Jurkat, Clone E6-1 (cell line): ENCODE results near the gene CNTNAP2.
A peak's percentile ranks its signal among the peaks of the same experiment; 100 is the strongest.

Source experiments
- DNase-seq: peaks from one replicate; pipeline ENCODE4 v3.0.0-alpha.2; 2011; ENCODE audit warnings: low read depth, low spot score
- H3K4me3 ChIP-seq: 2 replicates; pipeline ENCODE4 v1.5.1; 2011; ENCODE audit warnings: mild to moderate bottlenecking, low read length, control low read depth, moderate library complexity

Gene CNTNAP2

GRCh38 chr7:146709451-146710027 is 592.9 kb downstream of the CNTNAP2 start:
- no peak for DNase-seq

GRCh38 chr7:146713205-146713604 is 596.6 kb downstream of the CNTNAP2 start:
- no peak overlapping the region for H3K4me3 ChIP-seq
- DNase-seq, result no peak

More at GRCh38 chr7:146709451-146710027, 592.9 kb downstream of the CNTNAP2 start:
- H3K4me3 ChIP-seq, result no peak overlapping the region

GRCh38 chr7:146713934-146714333 is 597.3 kb downstream of the CNTNAP2 start:
- no peak overlapping the region for H3K4me3 ChIP-seq
- no peak for DNase-seq

GRCh38 chr7:146720195-146720594 is 603.6 kb downstream of the CNTNAP2 start:
- H3K4me3 ChIP-seq, result no peak overlapping the region
- DNase-seq, result no peak

- no peak for DNase-seq
- no peak overlapping the region for H3K4me3 ChIP-seq
Observed at GRCh38 chr7:146722986-146723385, 606.4 kb downstream of the CNTNAP2 start.

- DNase-seq, result no peak
- no peak overlapping the region for H3K4me3 ChIP-seq
Observed at GRCh38 chr7:146725520-146725919, 608.9 kb downstream of the CNTNAP2 start.

- DNase-seq, result no peak
- H3K4me3 ChIP-seq, result no peak overlapping the region
Observed at GRCh38 chr7:146728141-146728540, 611.5 kb downstream of the CNTNAP2 start.

GRCh38 chr7:146728611-146729010 is 612.0 kb downstream of the CNTNAP2 start:
- DNase-seq, result no peak
- H3K4me3 ChIP-seq, result no peak overlapping the region

GRCh38 chr7:146731185-146731584 is 614.6 kb downstream of the CNTNAP2 start:
- no peak for DNase-seq
- H3K4me3 ChIP-seq, result no peak overlapping the region

- DNase-seq, result no peak
- H3K4me3 ChIP-seq, result no peak overlapping the region
Observed at GRCh38 chr7:146735992-146736391, 619.4 kb downstream of the CNTNAP2 start.

GRCh38 chr7:146736446-146737190 is 620.0 kb downstream of the CNTNAP2 start:
- no peak overlapping the region for H3K4me3 ChIP-seq
- no peak for DNase-seq

- no peak overlapping the region for H3K4me3 ChIP-seq
- DNase-seq, result no peak
Observed at GRCh38 chr7:146740039-146740438, 623.4 kb downstream of the CNTNAP2 start.

- H3K4me3 ChIP-seq, result no peak overlapping the region
- no peak for DNase-seq
Observed at GRCh38 chr7:146741911-146742310, 625.3 kb downstream of the CNTNAP2 start.

- no peak overlapping the region for H3K4me3 ChIP-seq
- DNase-seq, result no peak
Observed at GRCh38 chr7:146754385-146754784, 637.8 kb downstream of the CNTNAP2 start.

GRCh38 chr7:146755585-146755984 is 639.0 kb downstream of the CNTNAP2 start:
- no peak overlapping the region for H3K4me3 ChIP-seq
- DNase-seq, result no peak

- DNase-seq, result no peak
- no peak overlapping the region for H3K4me3 ChIP-seq
Observed at GRCh38 chr7:146764458-146764857, 647.9 kb downstream of the CNTNAP2 start.

GRCh38 chr7:146768957-146769356 is 652.4 kb downstream of the CNTNAP2 start:
- H3K4me3 ChIP-seq, result no peak overlapping the region
- no peak for DNase-seq

- DNase-seq, result peak; percentile 19
Observed at GRCh38 chr7:146772601-146773000, 656.0 kb downstream of the CNTNAP2 start.

GRCh38 chr7:146773506-146773905 is 656.9 kb downstream of the CNTNAP2 start:
- no peak overlapping the region for H3K4me3 ChIP-seq
- DNase-seq, result no peak

More at GRCh38 chr7:146772601-146773000, 656.0 kb downstream of the CNTNAP2 start:
- H3K4me3 ChIP-seq, result no peak overlapping the region

GRCh38 chr7:146781352-146782116 is 664.9 kb downstream of the CNTNAP2 start:
- no peak overlapping the region for H3K4me3 ChIP-seq
- DNase-seq, result no peak
